Anterior cingulate cortex (tissue), 58 donors: ENCODE measurements around the gene KLF13.

Experiments
- DNase-seq, 58 donors: peaks; one replicate each; lab custom pipeline; 2025; lab: John Stamatoyannopoulos, UW

The KLF13 gene

DNA sequence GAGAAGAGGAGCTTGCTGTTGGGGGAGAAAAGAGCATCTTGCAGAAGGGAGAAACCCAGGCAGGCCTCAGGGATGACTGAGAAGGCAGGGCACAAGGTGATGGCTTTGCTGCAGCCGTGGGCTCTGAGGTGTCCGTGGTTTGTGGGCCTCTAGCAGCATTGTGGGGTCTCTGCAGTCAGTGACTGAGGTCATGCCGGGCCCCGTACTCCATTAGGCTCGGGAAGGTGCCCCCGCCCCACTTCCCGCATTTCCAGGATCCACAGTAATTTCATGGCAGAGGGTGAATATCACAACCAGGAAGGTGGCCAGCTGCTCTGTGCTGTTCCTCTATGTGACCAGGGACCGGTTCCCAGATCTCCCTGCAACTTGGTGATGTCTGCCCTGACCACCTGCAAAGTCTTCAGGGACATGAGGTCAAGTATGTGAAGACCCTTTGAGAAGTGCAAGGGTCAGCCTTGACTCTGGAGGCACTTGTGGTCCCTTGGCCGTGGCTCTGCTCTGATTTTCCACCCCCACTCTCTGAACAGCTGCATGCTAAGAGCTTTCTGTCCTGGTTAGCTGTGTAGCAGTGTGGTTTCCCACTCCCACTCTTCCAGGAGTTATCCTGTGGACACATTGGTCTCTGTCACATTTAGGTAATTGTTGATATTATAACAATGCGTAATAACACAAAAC is 3.6 kb downstream of the KLF13 start:
- no peak for DNase-seq

DNA sequence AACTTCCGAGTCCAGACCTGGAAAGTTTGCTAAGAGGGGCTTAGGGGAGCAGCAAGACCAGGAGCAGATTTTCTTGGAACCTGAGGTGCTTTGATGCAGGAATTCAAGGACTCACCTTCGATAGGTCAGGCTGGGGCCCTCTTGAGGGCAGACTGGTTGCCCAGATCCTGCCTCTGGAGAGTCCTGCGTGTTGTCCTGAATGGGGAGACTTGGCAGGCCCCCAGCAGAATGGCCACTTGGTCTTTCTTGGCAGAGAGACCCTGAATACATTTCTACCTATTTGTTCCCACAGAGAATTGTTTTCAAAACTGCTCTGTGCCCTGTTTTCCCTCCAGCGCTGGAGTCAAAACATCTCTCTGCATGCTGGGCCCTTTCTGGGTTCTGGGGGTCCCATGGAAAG is 4.2 kb downstream of the KLF13 start:
- peak in 4 of 58 donors; percentile 27 to 40 (median 28) for DNase-seq

DNA sequence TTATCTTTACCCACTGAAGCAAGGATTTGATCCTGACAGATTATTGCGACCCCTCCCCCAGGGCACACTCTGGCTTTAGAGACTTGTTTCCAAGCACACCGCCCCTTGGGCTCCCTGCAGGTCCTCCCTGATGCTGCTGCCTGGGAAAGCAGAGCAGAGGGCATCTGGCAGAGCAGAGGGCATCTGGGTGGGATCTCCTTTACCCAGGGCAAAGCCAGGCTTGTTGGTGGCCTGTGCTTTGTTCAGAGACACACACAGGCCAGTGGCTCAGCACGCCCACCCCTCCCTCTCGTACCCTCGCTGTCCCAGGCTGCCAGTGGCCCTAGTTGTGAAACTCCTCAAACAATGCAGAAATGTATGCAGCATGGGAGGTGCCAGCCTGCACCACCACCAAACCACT is 4.8 kb downstream of the KLF13 start:
- no peak for DNase-seq

DNA sequence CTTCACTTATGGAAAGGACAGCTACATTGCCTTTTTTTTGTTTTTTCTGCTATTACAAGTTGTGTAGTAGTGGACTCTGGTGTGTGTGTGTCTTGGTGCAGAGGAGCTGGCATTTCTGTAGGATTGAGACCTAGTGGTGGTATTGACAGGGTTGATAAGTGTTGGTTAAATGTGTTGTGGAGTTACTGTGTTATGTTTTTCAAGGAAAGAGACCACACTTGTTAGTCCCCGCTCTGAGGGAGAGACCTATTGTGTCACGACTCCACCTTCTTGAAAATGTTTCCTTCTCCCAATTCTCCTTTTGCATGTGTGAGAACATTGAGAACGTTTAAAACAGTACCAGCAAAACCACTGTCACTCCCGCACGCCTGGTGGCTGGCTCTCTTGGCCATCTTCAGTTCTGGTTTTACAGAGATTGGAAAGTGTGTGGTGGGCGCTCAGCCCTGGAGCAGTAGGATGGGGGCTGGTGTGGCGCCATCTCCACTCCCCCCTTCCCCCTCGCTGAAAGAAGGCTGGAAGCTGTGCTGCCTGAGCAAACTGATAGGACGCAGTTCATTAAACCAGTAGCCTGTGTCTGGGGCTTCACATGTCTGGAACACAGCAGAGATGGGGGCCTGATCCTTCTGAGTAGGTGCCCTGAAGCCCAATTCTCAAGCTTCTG is 5.5 kb downstream of the KLF13 start:
- no peak for DNase-seq

GRCh38 chr15:31332681-31333071 is 6.0 kb downstream of the KLF13 start:
- no peak for DNase-seq

DNA sequence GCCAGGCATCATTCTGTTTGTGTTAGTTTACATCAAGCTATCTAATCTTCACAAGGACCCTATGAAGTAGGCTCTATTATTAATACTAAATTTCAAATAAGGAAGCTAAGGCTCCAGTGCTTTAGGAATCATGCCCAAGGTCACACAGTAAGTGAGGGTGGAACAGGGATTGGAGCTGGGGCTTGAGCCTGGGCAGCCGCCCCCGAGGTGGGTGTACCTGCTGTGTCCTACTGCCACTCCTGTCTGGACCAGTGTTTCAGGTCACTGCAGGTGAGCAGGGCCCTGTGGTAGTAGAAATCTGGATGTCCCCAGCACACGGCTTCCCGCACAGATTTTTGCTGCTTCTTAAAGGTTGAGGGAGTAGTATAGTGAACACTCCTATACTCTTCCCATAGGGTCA is 6.5 kb downstream of the KLF13 start:
- no peak for DNase-seq

DNA sequence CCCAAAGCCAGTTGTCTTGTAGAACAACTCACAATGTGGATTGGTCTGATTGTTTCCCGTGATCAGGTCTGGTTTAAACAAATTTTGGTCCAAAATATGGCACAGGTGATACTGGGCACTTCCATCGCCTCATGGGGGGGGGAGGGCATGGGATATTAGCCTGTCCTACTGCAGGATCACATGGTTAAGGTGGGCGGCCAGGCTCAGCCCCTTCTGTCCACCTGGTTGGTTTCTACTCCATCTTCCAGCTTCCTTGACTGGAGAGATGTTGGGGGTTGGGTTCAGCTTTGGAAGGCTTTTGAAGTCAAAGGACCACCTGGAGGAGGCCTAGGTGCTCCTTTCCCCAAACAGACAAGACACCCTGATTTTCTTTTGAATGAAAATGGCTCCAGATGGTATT is 7.2 kb downstream of the KLF13 start:
- DNase-seq = no peak

DNA sequence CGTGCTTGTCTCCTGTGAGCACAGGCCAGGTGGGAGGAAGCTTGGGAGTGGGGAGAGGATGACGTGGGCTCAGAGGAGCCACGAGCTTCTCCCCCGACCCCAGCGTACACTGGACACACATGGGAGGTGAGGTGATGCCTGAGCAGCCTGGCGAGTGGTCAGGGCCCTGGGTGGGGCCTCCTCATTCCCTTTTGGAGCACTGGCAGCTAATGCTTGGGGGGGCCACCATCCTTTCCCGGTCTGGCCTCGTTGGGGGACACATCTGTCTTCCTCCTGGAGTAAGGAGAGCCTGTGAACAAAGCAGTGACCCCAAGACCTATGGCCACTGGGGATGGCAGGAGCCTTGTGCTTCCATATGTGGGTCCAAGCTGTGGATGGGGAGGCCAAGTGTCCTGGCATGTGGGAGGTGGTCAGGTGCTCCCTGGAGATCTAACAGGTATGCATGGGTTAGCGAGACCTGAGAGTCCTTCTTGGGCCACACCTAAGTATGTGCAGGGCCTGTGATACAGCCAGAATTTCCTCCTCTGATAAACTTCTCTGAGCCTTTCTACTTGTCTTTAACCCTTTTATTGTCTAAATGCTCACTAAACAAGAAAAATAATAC is 9.5 kb downstream of the KLF13 start:
- no peak for DNase-seq

DNA sequence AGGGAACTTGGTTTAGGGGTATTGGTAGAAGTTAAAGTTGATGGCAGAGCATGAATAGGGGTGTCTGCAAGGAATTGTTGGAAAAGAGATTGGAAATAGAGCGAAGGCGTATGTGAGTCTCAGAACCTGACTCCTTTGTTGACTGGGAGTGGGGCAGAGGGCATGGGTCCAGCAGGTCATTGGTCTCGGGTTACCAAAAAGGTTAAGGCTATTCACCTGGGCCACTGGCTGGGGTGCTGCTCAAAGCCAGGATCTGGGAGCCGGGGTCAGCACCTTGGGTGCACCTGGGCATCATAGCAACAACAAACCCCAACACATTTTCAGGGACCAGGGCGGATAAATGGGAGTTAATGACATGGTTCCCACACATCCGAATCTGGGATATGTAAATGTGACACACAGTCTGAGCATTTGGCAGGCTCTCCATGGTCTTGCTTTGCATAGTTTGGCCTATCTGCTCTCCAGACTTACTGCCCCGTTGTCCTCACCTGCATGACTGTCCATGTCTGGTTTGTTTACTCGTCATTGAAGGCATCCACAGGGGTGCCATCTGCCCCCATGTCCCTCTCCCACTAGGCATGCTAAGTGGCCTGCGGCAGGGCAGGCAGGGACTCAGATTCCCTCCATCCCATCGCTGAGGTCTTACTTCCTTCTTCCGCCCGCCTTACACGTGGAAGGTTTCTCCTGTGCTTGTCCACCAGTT is 10.1 kb downstream of the KLF13 start:
- DNase-seq = no peak

DNA sequence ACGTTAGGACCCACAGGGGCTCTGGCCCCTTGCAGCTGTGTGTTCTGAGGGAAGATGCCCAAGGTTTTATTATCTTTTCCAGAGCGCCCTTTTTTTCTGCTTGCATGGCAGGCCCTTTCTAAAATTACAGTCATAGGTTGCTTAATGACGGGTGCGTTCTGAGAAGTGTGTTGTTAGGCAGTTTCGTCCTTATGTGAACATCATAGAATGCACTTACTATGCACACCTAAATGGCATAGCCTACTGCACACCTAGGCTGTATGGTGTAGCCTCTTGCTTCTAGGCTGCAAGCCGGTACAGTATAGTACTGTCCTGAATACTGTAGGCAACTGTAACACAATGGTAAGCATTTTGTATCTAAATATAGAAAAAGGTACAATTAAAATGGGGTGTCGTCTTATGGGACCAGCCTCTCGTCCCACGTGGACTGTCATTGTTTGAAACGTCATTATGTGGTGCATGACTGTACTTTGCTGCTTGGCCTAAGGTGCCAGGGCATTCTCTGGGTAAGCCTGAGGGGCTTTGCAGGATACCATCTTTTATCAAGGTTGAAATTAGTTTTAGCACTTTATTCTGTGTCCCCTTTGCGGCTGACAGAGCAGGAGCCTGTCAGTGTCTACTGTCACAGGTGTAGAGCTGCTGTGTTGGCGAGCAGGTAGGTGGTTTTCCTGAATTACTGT is 10.9 kb downstream of the KLF13 start:
- no peak for DNase-seq

- peak in 6 of 58 donors; percentile 27 to 57 (median 40) for DNase-seq
Measured at GRCh38 chr15:31338318-31338878, 11.8 kb downstream of the KLF13 start.

DNA sequence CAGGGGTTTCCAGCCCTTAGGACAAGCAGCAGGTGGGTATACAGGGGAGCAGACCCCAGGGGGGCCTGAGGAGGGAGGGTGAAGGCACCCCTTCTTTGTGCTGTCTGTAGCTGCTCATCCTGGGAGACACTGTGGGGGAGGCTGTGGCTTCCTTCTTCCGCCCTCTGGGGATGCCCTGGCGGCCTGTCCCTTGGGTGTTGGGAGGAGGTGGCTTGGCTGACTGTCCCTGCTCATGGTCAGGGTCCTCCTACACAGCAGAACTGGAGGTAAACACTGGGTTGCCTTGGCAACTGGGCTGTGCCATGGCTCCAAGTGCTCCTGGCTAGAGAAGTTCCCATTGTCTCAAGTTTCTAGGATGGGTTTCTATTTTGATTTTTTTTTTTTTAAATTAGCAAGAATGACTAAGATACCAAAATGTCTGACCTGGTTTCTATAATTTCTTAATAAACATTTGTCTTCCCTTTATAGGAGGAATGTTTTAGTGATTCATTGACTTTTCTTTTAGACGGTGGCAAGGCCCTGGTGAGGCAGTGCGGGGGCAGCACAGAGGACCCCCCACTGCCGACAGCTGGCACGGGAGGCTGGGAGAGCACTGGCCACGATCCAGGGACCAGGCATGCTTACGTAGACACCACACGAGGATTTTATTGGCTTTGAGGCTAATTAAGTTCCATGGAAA is 12.4 kb downstream of the KLF13 start:
- peak in 14 of 58 donors; percentile 27 to 60 (median 38) for DNase-seq

DNA sequence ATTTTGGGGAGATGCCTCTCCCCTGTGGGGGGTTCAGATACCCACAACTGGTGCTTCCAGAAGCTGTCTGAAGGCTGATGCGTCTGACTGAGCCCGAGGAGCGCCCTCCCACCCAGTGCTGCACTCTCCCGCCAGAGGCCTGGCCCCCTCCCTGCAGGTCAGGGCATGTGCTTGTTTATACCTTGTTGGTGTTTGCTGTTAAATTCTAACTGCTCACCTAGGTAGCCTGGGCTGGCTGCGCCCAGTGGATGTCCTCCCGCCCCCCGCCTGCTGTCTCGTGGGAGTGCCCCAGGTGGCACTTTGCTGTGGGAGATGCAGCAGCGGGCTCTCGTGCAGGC is 12.9 kb downstream of the KLF13 start:
- no peak for DNase-seq

DNA sequence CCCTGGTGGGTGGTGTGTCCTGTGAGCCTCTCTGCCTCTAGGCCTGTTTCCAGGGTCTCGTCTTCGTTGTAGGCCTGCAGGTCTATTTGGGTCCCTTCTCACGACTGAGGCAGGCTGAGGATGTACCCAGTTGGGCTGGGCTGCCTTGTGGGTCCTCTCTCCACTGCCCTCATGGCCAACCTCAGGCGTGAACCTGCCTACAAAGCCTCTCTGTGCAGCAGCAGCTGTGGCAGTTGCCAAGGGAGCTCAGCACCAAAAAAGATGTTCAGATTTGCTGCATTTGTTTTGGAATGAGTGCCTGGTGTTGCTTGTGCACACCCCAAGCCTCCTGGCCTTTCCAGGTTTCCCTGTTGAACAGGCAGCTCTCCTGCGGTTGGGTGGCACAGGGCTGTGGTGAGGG is 13.4 kb downstream of the KLF13 start:
- peak in 1 of 58 donors; percentile 22 for DNase-seq

DNA sequence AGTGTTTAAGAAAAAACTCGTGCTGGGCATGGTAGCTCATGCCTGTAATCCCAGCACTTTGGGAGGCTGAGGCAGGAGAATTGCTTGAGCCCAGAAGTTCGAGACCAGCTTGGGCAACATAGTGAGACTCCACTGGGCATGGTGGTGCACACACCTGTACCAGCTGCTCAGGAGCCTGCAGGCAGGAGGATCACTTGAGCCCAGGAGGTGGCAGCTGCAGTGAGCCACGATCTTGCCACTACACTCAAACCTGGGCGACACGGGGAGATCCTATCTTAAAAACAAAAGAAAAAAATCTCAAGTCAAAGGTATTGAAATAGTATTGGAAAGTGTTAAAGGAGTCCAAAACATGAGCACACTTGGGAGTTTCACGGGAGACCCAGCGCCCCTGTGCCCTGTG is 14.0 kb downstream of the KLF13 start:
- no peak for DNase-seq

DNA sequence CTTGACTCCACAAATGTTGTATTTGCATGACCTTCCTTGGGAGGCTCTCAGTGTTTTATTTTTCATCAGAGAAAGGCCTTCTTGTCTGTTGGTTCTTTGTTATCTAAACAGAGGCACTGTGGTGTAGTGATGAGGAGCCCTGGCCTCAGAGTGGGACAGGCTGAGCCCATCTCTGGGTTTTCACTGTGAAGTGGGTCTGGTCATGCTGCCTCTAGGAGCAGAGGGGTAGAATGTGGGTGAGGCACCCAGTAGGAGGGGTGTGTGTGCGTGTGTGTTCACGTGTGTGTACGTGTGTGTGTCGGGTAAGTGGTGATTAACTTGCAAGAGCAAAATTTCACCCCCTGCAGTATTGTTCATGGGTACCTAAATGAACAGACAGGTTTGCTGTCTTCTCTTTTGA is 14.4 kb downstream of the KLF13 start:
- DNase-seq = peak in 10 of 58 donors; percentile 20 to 78 (median 44)

- no peak for DNase-seq
Measured at GRCh38 chr15:31341496-31342195, 15.0 kb downstream of the KLF13 start.

- no peak for DNase-seq
Measured at GRCh38 chr15:31342381-31342780, 15.7 kb downstream of the KLF13 start.
